ENCODE data around the gene FHOD3. TPM values are rescaled to one million over a fixed set of nuclear protein-coding genes. Genes with fewer than 3 reads are reported as not detected.

FHOD3 gene
- total and polyA plus RNA-seq, 2 experiments from 2014 or later: 2.7 to 8.7 TPM

DNA sequence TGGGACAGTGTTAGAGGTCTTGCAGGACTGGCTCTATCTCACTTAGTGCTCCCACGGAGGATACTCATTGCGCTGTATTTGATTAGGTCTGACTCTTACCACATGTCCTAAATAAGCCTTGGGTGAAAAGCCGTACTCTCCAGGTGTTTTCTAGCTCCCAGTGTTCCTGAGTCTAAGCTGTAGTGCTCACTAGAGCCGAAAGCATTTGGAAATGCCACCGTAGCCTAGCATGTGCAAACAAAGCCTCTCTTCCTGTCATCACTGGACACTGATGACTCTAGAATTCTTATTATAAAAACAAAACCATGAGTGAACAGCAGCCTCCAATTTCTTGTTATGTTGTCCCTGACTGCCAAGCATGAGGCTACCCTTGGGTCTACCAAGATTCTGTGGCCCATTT, 325.1 kb downstream of the FHOD3 start:
- Mint-ChIP-seq H3K36me3 (ENCODE audit: low read depth) (no peaks in the 10 kb centered on the region), H3K9me3 (no peaks in the 10 kb centered on the region), H3K27ac (no peak overlapping the region), H3K27me3 (ENCODE audit: insufficient read depth, low read depth, poor library complexity) (no peaks in the 10 kb centered on the region), H3K4me1 (no peaks in the 10 kb centered on the region), H3K4me3 (no peak overlapping the region)
- H3K36me3 ChIP-seq (ENCODE audit: insufficient read depth): no peaks in the 10 kb centered on the region
- H3K9me2 ChIP-seq (ENCODE audit: insufficient read depth): no peaks in the 10 kb centered on the region
- H2AFZ ChIP-seq: no peak overlapping the region
- TF ChIP-seq JUNB (IDR thresholded peaks at IDR 0.05; ENCODE audit: unreplicated experiment) (no peak), STAT1 (IDR thresholded peaks at IDR 0.05; ENCODE audit: unreplicated experiment) (no peak), CREB1 (CRISPR knock-in tag; IDR thresholded peaks at IDR 0.05; ENCODE audit: low read depth) (no peak), EZH2phosphoT487 (IDR thresholded peaks at IDR 0.05; ENCODE audit: unreplicated experiment) (no peak), NANOG (IDR thresholded peaks at IDR 0.05; ENCODE audit: borderline replicate concordance) (no peak)
- TF ChIP-seq, protein P1, sequence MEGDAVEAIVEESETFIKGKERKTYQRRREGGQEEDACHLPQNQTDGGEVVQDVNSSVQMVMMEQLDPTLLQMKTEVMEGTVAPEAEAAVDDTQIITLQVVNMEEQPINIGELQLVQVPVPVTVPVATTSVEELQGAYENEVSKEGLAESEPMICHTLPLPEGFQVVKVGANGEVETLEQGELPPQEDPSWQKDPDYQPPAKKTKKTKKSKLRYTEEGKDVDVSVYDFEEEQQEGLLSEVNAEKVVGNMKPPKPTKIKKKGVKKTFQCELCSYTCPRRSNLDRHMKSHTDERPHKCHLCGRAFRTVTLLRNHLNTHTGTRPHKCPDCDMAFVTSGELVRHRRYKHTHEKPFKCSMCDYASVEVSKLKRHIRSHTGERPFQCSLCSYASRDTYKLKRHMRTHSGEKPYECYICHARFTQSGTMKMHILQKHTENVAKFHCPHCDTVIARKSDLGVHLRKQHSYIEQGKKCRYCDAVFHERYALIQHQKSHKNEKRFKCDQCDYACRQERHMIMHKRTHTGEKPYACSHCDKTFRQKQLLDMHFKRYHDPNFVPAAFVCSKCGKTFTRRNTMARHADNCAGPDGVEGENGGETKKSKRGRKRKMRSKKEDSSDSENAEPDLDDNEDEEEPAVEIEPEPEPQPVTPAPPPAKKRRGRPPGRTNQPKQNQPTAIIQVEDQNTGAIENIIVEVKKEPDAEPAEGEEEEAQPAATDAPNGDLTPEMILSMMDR (conservative IDR thresholded peaks at IDR 0.05; ENCODE audit: low read depth in 2 of 2): no peak
- TF ChIP-seq, protein P2, sequence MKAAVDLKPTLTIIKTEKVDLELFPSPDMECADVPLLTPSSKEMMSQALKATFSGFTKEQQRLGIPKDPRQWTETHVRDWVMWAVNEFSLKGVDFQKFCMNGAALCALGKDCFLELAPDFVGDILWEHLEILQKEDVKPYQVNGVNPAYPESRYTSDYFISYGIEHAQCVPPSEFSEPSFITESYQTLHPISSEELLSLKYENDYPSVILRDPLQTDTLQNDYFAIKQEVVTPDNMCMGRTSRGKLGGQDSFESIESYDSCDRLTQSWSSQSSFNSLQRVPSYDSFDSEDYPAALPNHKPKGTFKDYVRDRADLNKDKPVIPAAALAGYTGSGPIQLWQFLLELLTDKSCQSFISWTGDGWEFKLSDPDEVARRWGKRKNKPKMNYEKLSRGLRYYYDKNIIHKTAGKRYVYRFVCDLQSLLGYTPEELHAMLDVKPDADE (IDR thresholded peaks at IDR 0.05): no peak
- no peaks in the 10 kb centered on the region for H3K4me1 ChIP-seq (ENCODE audit: insufficient read depth)
- no peak overlapping the region for H3K4me3 ChIP-seq
- ATAC-seq (no peak), DNase-seq (ENCODE audit: low spot score) (no peak)
- no peak overlapping the region for H3K4me2 ChIP-seq
- no peaks in the 10 kb centered on the region for H3K79me2 ChIP-seq (replicated peaks; ENCODE audit: insufficient read depth)
- H3K27me3 ChIP-seq (ENCODE audit: insufficient read depth): no peaks in the 10 kb centered on the region
- no peaks in the 10 kb centered on the region for H4K20me1 ChIP-seq (replicated peaks; ENCODE audit: insufficient read depth)
- no peaks in the 10 kb centered on the region for H3F3A ChIP-seq (replicated peaks; ENCODE audit: low read depth)
- no peak overlapping the region for H3K27ac ChIP-seq (ENCODE audit: low read depth)

DNA sequence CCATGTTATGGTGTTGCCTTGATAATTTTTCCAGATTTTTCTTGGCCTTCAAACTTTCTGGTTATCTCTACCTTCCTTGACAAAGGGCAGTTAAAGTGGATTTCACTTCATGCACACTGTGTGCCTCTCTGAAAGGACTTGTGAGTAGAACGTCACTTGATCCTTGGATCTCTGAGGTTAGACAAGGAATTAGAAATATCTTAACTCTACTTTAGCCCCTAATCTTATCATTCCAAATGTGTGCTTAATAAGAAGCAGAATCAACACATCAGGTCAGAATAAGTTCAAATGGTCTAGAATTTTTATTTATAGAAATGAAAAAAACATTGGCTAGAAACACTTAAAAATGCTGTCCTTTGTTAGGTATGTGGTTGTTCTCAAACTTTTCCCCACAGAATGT, 325.6 kb downstream of the FHOD3 start:
- Histone ChIP-seq H3K4me2 (no peak overlapping the region), H3K4me3 (no peak overlapping the region), H3K9me2 (ENCODE audit: insufficient read depth) (no peaks in the 10 kb centered on the region), H3K79me2 (replicated peaks; ENCODE audit: insufficient read depth) (no peaks in the 10 kb centered on the region), H3F3A (replicated peaks; ENCODE audit: low read depth) (no peaks in the 10 kb centered on the region), H3K36me3 (ENCODE audit: insufficient read depth) (no peaks in the 10 kb centered on the region), H3K27ac (ENCODE audit: low read depth) (no peak overlapping the region), H3K27me3 (ENCODE audit: insufficient read depth) (no peaks in the 10 kb centered on the region), H4K20me1 (replicated peaks; ENCODE audit: insufficient read depth) (no peaks in the 10 kb centered on the region), H2AFZ (no peak overlapping the region), H3K4me1 (ENCODE audit: insufficient read depth) (no peaks in the 10 kb centered on the region)
- H3K4me3 Mint-ChIP-seq: no peak overlapping the region
- no peaks in the 10 kb centered on the region for H3K9me3 Mint-ChIP-seq
- H3K4me1 Mint-ChIP-seq: no peaks in the 10 kb centered on the region
- no peak overlapping the region for H3K27ac Mint-ChIP-seq
- ATAC-seq (no peak), DNase-seq (ENCODE audit: low spot score) (no peak)
- no peaks in the 10 kb centered on the region for H3K36me3 Mint-ChIP-seq (ENCODE audit: low read depth)
- H3K27me3 Mint-ChIP-seq (ENCODE audit: insufficient read depth, low read depth, poor library complexity): no peaks in the 10 kb centered on the region
- TF ChIP-seq JUNB (IDR thresholded peaks at IDR 0.05; ENCODE audit: unreplicated experiment) (no peak), EZH2 (IDR thresholded peaks at IDR 0.05; ENCODE audit: low read depth, unreplicated experiment) (no peak), POLR2AphosphoS5 (IDR thresholded peaks at IDR 0.05; ENCODE audit: low read depth) (no peak)
